B cell (primary cell): ENCODE data around the gene WDR64. TPM values are rescaled to one million over a fixed set of nuclear protein-coding genes. Genes with fewer than 3 reads are reported as not detected.

ENCODE experiments used
- ATAC-seq: fragments of 200-7000 bp; cut with Tn5 transposase; one replicate; pipeline ENCODE4 v1.10.0; 2021; ENCODE audit warnings: low read depth, mild to moderate bottlenecking, moderate number of reproducible peaks, moderate library complexity
- CTCF ChIA-PET: fragments of 350-600 bp; sonication (Branson Sonifier 250); formaldehyde crosslinking; loops from one replicate; lab custom pipeline; 2021; ENCODE audit warnings: antibody characterized with exemption, inconsistent platforms; lab: Charles Lee
- POLR2A ChIA-PET: fragments of 350-600 bp; sonication (Branson Sonifier 250); formaldehyde crosslinking; loops from one replicate; lab custom pipeline; 2021; ENCODE audit warnings: antibody characterized with exemption; lab: Charles Lee
- DNase-seq: peaks from one replicate; pipeline ENCODE4 v3.0.0; 2013
- H2AFZ ChIP-seq: 2 replicates; pipeline ENCODE4 v1.6.1; 2012; ENCODE audit warnings: mild to moderate bottlenecking, low read depth, low read length; ENCODE audit not compliant: insufficient read depth, poor library complexity, severe bottlenecking
- H3K27ac ChIP-seq, 2 donors: 1 replicate in 1 of 2; 2 replicates in 1 of 2; pipeline ENCODE4 v1.5.1; 2012 to 2013; ENCODE audit warnings: low read length in 2 of 2, mild to moderate bottlenecking in 2 of 2, moderate library complexity in 1 of 2
- H3K27me3 ChIP-seq, 4 experiments: fragments of 200-600 bp in 1 of 4; sonication (generic) in 1 of 4; replicated peaks in 1 of 4; 1 replicate in 2 of 4; 2 replicates in 2 of 4; pipeline versions ENCODE4 v1.6.1 to v1.7.0; 2013 to 2016; ENCODE audit warnings: low read length in 3 of 4, mild to moderate bottlenecking in 2 of 4, mixed read lengths in 1 of 4, moderate library complexity in 1 of 4; ENCODE audit not compliant: insufficient read depth in 4 of 4, control insufficient read depth in 3 of 4; ENCODE audit errors: control extremely low read depth in 1 of 4
- H3K36me3 ChIP-seq, 2 experiments: replicated peaks in 1 of 2; 1 replicate in 1 of 2; 2 replicates in 1 of 2; pipeline versions ENCODE4 v1.6.1 to v1.7.1; 2013; ENCODE audit warnings: low read length in 1 of 2; ENCODE audit not compliant: insufficient read depth in 2 of 2, control insufficient read depth in 1 of 2; ENCODE audit errors: control extremely low read depth in 1 of 2, extremely low read depth in 1 of 2
- H3K4me1 ChIP-seq, 2 donors: fragments of 200-600 bp in 1 of 2; sonication (generic) in 1 of 2; 1 replicate in 1 of 2; 2 replicates in 1 of 2; pipeline versions ENCODE4 v1.5.1 to v1.6.1; 2013 to 2017; ENCODE audit warnings: low read length in 2 of 2; ENCODE audit not compliant: control insufficient read depth in 2 of 2, insufficient read depth in 2 of 2
- H3K4me2 ChIP-seq: replicated peaks from 2 replicates; pipeline ENCODE3; 2012; ENCODE audit warnings: mild to moderate bottlenecking, low read depth, low read length; ENCODE audit not compliant: poor library complexity, severe bottlenecking
- H3K4me3 ChIP-seq, 5 experiments: fragments of 200-600 bp in 1 of 5; sonication (generic) in 1 of 5; 1 replicate in 3 of 5; 2 replicates in 2 of 5; pipeline versions ENCODE4 v1.5.1 to v1.7.0; 2011 to 2016; ENCODE audit warnings: low read length in 4 of 5, mild to moderate bottlenecking in 4 of 5, low read depth in 2 of 5, control low read depth in 1 of 5, moderate library complexity in 1 of 5; ENCODE audit not compliant: insufficient read depth in 1 of 5; ENCODE audit errors: control extremely low read depth in 1 of 5, extremely low read depth in 1 of 5
- H3K79me2 ChIP-seq: fragments of 200-600 bp; sonication (generic); one replicate; pipeline ENCODE4 v1.6.0; 2016; ENCODE audit warnings: low read length; ENCODE audit not compliant: control insufficient read depth, insufficient read depth
- H3K9ac ChIP-seq: fragments of 200-600 bp; sonication (generic); 2 replicates; pipeline ENCODE4 v1.6.1; 2017; ENCODE audit warnings: mild to moderate bottlenecking, low read length, moderate library complexity
- H3K9me3 ChIP-seq, 3 donors: one replicate each; pipeline versions ENCODE4 v1.6.1 to v1.7.1; 2013; ENCODE audit warnings: low read length in 2 of 3; ENCODE audit not compliant: control insufficient read depth in 2 of 3, insufficient read depth in 1 of 3; ENCODE audit errors: control extremely low read depth in 1 of 3
- H4K20me1 ChIP-seq: 2 replicates; pipeline ENCODE4 v1.6.0; 2012; ENCODE audit warnings: mild to moderate bottlenecking, low read length; ENCODE audit not compliant: insufficient read depth, control insufficient read depth, poor library complexity, severe bottlenecking
- H3K27ac Mint-ChIP-seq: one replicate; pipeline ENCODE4 v1.8.0; 2021; ENCODE audit warnings: mixed read lengths
- H3K27me3 Mint-ChIP-seq: one replicate; pipeline ENCODE4 v1.8.0; 2021; ENCODE audit warnings: mixed read lengths
- H3K4me1 Mint-ChIP-seq: one replicate; pipeline ENCODE4 v1.8.0; 2021; ENCODE audit warnings: mixed read lengths
- H3K4me3 Mint-ChIP-seq: one replicate; pipeline ENCODE4 v1.8.0; 2021; ENCODE audit warnings: mixed read lengths
- H3K9me3 Mint-ChIP-seq: one replicate; pipeline ENCODE4 v1.8.0; 2022; ENCODE audit warnings: mixed read lengths; ENCODE audit not compliant: insufficient read depth
- EZH2 ChIP-seq: IDR thresholded peaks from 2 replicates; pipeline ENCODE4 v1.6.1; 2012; ENCODE audit warnings: borderline replicate concordance, low read depth, mild to moderate bottlenecking, moderate library complexity, low read length; ENCODE audit not compliant: insufficient read depth, poor library complexity, severe bottlenecking
- WGBS: methylation state at CpG from one replicate; pipeline ENCODE4 v1.1.5; 2013; ENCODE audit warnings: missing lambda C conversion rate; ENCODE audit not compliant: insufficient coverage; 5-methylcytosine and 5-hydroxymethylcytosine counted together
- intact Hi-C: fragments of 100-400 bp; cut with micrococcal nuclease; formaldehyde crosslinking; loops from one replicate; pipeline ENCODE4 v1.10.0; 2022
- polyA plus RNA-seq: library from polyadenylated mRNA; depleted of rRNA; stranded (reverse); fragments of >200 nt; gene quantifications from 2 replicates; pipeline ENCODE4 v1.2.3, GENCODE V29; 2012
- total RNA-seq, 2 donors: library from RNA; stranded (reverse); fragments of 120-200 nt in 1 of 2; gene quantifications; 1 replicate in 1 of 2; 2 replicates in 1 of 2; pipeline versions ENCODE4 v1.2.3 to v1.2.4, GENCODE V29; 2013 to 2022
- TF ChIP-seq, protein P1 (sequence below): fragments of 200-600 bp; IDR thresholded peaks from one replicate; pipeline ENCODE4 v1.8.0; 2022; ENCODE audit warnings: antibody characterized with exemption, mild to moderate bottlenecking

WDR64 gene
- total and polyA plus RNA-seq, 2 donors (not counting 1 experiment from before 2014, with no cell fraction given) = 0.13 TPM; not detected in 1

DNA sequence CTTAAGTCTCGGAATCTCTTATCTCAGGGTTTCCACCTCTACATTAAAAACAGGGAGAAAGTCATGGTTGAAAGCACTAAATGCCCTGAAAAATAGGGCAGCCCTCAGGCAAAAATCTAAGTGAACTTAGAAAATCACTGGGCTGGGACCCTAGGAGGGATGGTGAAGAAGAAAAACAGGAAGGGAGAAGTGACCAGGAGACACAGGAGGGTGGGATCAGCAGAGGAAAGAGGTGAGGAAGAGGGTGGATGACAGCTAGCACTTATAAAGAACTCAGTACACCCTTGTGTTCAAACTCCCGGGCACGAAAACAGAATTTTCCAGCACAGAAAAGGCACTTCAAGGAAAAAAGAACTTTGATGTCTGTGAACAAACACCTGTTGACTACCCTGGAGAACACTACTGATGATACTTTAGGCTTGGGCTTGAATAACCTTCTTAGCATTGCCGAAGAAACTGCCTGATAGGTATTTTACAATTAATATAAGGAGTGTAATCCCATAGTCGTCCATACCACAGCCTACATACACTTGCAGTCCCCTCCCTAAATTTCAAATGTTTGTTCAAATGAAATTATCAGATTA lies 13.9 kb upstream of the WDR64 start:
- H3K4me1 ChIP-seq = peaks cover 39 to 46% of the 10 kb centered on the region in 2 donors
- H3K4me2 ChIP-seq = peak overlapping the region; percentile 71
- H3K27ac ChIP-seq = peak overlapping the region in 1 of 2 donors; percentile 81
- Mint-ChIP-seq H3K27ac (peak overlapping the region; percentile 89), H3K4me3 (peak overlapping the region; percentile 88), H3K27me3 (no peaks in the 10 kb centered on the region), H3K4me1 (peaks cover 63% of the 10 kb centered on the region), H3K9me3 (peaks cover 3% of the 10 kb centered on the region)
- no CpG with 5 or more reads among the region's 5 CpGs for WGBS
- H3K27me3 ChIP-seq = no peaks in the 10 kb centered on the region
- ATAC-seq = no peak
- CTCF ChIA-PET = interaction anchor here (0.6 to 2.5 kb wide), 7 partner anchors 9 to 98 kb away, joined by 3 to 15 read pairs (median 4); no protein-coding TSS in a partner anchor
- TF ChIP-seq, protein P1, sequence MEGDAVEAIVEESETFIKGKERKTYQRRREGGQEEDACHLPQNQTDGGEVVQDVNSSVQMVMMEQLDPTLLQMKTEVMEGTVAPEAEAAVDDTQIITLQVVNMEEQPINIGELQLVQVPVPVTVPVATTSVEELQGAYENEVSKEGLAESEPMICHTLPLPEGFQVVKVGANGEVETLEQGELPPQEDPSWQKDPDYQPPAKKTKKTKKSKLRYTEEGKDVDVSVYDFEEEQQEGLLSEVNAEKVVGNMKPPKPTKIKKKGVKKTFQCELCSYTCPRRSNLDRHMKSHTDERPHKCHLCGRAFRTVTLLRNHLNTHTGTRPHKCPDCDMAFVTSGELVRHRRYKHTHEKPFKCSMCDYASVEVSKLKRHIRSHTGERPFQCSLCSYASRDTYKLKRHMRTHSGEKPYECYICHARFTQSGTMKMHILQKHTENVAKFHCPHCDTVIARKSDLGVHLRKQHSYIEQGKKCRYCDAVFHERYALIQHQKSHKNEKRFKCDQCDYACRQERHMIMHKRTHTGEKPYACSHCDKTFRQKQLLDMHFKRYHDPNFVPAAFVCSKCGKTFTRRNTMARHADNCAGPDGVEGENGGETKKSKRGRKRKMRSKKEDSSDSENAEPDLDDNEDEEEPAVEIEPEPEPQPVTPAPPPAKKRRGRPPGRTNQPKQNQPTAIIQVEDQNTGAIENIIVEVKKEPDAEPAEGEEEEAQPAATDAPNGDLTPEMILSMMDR = no peak
- TF ChIP-seq EZH2 = no peak
- no peaks in the 10 kb centered on the region for H4K20me1 ChIP-seq
- peaks cover 63% of the 10 kb centered on the region for H3K79me2 ChIP-seq
- no peaks in the 10 kb centered on the region for H3K36me3 ChIP-seq
- H3K9ac ChIP-seq = peak overlapping the region; percentile 93
- peak; percentile 7 for DNase-seq
- POLR2A ChIA-PET = no interaction called here
- peaks cover 0 to 3% (median 0%) of the 10 kb centered on the region in 3 donors for H3K9me3 ChIP-seq
- peak overlapping the region; percentile 12 for H2AFZ ChIP-seq
- H3K4me3 ChIP-seq = peak overlapping the region; percentile 78 to 97 (median 94)
- intact Hi-C loops = loop anchor here (5.0 kb wide), 1 partner anchor 41 kb away; no protein-coding TSS in a partner anchor
